ENCODE data around the gene DNMT3L.

DNMT3L gene

GRCh38 chr21:44279354-44280260 lies 17.9 kb upstream of the DNMT3L start:
- DNase-seq, result no peak

DNA sequence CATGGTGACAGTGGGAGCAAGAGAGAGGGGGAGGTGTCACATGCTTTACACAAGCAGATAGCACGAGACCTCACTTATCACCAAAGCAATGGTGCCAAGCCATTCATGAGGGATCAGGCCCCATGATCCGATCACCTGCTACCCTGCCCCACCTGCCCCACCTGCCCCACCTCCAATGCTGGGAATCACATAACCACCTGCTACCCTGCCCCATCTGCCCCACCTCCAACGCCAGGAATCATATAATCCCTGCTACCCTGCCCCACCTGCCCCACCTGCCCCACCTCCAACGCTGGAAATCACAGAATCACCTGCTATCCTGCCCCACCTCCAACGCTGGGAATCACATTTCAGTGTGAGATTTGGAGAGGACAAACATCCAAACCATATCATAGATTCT lies 13.3 kb upstream of the DNMT3L start:
- DNase-seq, result no peak

GRCh38 chr21:44273046-44273445 lies 11.3 kb upstream of the DNMT3L start:
- no peak for DNase-seq

DNA sequence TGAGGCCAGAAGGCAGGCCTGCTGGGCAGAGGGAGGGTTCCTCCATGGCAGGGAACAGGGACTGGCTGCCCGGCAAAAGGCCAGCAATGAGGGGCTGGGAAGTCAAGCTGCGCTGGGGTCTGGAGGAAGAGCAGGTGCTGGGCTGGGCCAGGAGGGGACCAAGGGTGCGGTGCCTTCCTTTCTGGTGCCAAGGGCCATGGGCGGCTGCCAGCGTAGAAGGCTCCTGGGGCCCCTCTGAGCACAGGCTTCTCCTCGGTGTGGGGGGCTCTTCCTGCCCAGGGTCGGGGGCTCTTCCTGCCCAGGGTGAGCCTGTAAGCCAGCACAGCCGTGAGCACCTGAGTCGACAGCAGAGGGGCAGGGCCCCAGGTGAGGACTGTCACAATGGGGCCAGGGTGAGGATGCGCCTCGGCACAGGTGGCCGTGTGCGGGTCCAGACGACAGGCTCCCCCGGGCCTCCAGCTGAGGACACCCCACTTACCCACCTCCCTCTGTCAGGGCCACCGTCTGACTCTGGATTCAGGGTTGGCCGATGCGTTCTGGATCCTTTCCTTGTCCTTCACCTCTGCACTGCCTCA lies 10.7 kb upstream of the DNMT3L start:
- no peak for DNase-seq

GRCh38 chr21:44271558-44272283 lies 10.0 kb upstream of the DNMT3L start:
- no peak for DNase-seq

- DNase-seq, result no peak
Measured at GRCh38 chr21:44269090-44269489, 7.4 kb upstream of the DNMT3L start.

DNA sequence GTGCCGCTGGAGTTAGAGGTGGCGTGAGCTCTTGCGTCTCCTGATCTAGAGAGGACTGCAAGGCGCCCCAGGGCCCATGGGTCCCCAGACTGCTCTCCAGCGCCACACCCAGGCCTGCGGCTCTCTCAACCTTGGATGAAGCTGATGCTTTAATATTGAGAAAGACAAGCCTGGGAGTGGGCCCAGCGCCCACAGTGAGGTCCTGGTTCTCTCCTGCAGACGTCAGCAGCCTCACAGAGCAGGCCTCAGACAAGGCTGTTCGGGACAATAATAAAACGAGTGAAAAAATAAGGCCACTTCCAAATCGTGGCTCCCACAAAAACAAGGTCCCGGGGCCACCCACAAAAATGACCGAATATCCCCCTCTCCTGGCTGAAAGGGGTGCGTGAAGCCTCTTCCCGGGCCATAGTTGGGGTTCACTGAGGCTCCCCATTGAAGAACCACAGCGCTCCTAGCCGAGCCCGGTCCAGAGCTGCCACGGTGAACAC lies 6.0 kb upstream of the DNMT3L start:
- peak in 2 of 56 donors; percentile 5 to 27 for DNase-seq

DNA sequence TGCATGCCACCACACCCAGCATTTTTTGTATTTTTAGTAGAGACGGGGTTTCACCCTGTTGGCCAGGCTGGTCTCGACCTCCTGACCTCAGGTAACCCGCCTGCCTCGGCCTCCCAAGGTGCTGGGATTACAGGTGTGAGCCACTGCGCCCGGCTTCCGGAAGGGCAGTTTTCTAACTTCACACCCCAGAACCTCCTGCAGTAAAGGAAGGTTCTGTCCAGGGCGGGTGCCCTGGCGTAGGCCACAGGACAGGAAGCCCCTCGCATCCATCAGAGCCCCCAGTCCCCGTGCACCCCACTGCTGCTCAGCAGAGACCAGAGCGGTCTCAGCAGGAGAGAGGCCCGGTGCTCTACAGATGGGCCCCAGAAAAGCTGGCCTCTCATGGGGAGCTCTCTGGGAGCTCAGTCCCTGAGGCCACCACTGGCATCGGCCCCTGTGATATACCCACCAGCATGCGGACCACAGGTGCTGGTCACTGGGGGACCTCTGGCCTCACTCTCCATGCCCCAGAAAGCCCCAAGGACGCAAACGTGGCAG lies 4.1 kb upstream of the DNMT3L start:
- no peak for DNase-seq

GRCh38 chr21:44263768-44264167 lies 2.1 kb upstream of the DNMT3L start:
- DNase-seq, result no peak

DNA sequence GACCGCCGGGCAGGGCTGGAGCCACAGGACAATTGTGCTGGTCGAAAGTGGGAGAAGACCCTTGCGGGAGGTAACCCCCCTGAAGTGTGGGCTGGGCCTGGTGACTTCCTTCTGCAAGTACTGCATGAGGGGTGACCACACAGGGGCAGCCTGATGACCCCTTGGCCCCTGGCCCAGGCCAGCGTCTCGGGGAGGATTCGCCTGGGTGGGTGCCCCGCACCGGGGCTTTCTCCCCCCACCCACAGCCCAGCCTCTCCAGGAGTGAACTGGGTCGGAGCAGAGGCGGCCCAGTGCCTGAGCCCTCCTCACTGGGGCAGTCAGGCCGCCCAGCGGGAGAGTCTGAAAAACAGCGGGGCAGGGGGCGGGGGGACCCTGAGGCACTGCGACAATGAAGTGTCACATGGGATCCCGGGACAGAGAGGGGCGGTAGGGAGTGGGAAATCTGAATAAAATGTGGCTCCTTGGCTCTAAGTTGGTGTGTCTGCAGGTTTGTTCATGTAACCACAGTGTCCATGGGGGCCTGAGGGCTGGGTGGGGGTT lies 1.6 kb upstream of the DNMT3L start:
- DNase-seq, result no peak

DNA sequence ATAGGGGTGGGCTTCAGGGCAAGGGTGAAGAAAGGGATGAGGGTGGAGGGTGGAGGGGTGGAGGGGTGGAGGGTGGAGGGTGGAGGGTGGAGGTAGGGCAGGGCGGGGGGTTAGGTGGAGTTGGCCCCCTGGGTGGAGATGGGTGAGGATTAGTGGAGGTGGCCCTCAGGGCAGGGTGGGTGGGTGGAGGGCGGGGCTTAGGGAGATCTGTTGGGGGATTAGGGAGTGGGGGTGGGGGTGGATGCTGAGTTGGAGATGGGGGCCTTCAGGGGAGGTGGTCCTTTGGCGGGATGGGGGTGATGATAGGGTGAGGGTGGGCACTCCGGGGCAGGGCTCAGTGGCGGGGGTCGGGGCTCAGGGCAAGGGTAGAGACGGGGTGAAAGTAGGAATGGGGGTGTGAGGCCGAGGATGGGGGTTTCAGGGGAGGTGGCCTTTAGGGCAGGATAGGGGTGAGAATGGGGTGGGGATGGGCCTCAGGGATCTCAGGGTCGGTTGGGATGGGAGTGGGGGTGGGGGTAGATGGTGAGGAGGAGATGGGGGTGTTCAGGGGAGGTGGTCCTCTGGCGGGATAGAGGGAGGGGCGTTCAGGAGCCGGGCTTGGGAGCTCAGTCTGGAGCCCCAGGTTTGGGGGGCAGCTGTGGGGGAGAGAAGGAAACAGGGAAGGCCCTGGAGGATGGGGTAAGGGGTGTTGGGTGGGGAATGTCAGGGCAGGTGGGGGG lies 800 bp upstream of the DNMT3L start:
- no peak for DNase-seq

DNA sequence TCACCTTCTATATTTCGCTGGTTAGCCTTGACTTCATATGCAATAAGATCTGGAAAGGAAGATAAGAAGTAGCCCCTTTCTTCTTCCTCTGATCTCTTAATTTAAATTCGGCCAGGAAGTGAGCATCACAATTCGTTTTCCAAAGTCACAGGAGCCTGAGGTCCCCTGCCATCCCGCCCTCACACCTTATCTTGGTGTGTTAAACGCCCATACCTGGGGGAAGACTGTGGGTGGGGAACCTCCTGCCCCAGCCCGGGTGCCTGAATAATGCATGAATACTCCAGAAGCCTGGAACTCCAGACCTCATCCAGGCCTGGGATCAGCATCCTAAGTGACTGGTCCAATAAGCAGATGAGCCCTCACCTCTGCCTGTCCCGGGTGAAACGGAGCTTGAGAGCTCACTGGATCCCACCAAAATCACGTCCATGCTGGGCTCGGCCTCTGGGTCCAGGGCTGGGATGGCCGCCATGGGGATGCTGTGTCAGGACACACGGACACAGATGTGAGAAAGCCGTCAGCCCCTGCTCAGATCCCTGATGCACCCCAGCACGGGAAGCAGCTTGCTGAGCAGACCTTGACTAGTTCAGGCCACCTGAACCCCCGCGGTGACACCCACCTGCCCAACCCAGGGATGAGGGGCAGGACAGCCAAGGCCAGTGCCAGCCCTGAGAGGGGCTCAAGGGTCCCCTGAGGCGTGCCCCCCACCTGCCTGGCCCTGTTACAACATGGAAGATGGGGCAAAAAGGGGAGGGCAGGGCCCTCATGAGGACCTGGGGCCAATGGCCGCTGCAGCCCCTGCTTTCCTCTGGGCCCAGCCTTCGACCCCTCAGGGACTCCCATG lies 686 bp downstream of the DNMT3L start:
- no peak for DNase-seq

GRCh38 chr21:44260066-44260465 lies 1.6 kb downstream of the DNMT3L start:
- no peak for DNase-seq

DNA sequence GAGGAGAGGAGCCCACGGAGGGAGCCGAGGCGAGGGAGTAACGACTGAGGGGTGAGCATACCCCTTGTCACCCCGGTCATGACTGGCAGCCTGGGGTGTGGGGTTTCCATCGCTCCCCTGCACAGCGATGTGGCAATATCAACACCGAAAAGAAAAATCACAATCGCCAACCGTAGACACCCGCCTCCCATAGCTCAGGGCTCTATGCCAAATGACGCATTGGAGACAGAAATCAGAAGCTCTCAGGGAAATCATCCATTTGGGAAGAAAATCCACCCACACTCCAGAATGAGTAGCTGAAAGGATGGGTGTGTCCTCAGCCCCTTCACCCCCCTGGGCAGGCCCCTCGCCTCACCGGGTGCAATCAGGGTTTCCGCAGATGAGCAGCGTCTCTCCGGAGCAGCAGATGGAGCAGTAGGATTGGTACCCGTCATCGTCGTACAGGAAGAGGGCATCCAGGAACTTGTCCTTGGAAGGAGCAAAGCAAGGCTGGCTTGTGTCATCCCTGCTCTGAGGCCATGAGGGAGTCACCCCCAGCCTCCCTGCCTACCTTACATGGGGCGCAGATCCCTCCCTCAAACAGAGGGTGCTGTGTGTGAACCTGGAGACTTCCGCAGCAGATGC lies 2.5 kb downstream of the DNMT3L start:
- DNase-seq, result no peak

DNA sequence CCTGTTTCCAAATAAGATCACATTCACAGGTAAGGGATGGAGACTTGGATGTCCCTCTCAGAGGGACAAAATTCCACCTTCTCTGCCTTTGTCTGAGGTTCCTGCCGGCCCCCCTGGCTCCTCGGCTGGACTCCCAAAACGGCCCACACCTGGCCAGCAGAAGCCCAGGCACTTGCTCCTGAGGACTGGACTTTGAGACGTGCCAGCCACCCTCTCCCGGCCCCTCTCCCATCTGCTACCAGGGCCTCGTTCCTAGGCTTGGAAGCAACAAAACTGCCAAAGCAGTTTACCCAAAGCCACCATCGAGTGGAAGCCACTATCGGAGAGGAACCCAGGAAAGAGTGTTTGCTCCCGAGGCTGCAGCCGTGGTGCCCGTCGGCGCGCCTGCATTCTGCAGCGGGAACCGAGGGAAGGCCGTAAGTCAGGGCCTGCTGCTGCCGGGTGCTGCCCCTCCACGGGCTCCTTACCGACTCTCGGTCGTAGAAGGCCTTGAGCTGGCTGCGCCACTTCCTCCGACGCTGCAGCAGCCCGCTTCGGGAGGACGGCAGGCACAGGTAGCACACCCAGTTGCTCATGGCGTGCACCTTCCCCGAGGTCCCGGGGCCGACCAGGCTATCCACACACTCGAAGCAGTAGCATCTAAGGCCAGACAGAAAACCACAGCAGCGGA lies 3.5 kb downstream of the DNMT3L start:
- DNase-seq, result no peak

GRCh38 chr21:44255511-44255981 lies 6.2 kb downstream of the DNMT3L start:
- no peak for DNase-seq

DNA sequence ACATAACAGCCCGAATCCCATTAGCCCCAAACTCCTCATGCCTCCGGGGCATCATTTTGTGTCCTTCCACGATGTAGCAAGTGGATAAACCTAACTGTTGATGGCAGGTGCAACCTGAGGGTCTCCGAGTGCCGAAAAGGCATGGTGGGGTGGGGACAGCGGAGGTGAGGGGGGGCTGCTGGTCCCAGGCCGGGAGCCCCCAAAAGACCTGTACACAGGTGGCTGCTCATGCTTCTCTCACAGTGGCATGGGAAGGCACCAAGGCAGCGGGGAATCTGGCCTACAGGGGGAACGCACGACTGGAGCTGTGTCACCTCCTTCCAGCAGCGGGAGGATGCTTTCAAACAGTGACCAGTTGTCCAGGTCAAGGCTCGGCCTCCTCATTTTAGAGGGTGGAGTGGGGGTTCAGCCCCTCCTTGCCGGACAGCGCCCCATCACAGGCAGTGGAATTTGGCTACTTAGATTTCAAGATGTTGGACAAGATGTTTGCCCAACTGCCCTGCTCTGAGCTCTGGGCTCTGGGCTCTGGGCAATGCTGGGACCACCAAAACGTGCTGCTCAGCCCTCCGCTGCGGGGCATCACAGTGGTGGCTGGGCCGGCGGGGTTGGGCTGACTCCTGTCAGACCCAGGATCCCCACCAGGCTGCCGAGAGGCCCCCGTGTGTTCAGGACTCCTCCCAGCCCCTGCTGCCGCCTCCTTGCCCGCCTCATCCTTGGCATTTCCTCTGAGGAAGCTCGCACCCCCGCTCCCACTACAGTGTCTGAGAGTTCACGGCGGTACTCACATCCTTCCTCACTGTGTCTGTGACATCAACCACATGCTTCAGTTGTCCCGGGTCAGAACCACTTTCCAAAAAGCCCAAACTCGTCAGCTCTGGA lies 7.6 kb downstream of the DNMT3L start:
- DNase-seq, result no peak

Data from amygdala (tissue), 56 donors.